H9 (cell line): Measurements from ENCODE around the gene LRPAP1. TPM values are rescaled to one million over a fixed set of nuclear protein-coding genes. Genes with fewer than 3 reads are reported as not detected.

Experiments used
- DNase-seq: peaks from one replicate; pipeline ENCODE4 v3.0.0-alpha.2; 2017
- H2AFZ ChIP-seq: one replicate; pipeline ENCODE4 v1.6.1; 2013; ENCODE audit warnings: mild to moderate bottlenecking, low read length, control low read depth, moderate library complexity
- H2AK5ac ChIP-seq: 2 replicates; pipeline ENCODE4 v1.6.1; 2013; ENCODE audit warnings: low read length, control low read depth, mixed read lengths; ENCODE audit not compliant: insufficient read length
- H2BK120ac ChIP-seq: one replicate; pipeline ENCODE4 v1.6.1; 2013; ENCODE audit warnings: low read depth, mild to moderate bottlenecking, low read length, control low read depth, inconsistent platforms; ENCODE audit not compliant: poor library complexity, severe bottlenecking
- H2BK12ac ChIP-seq: 2 replicates; pipeline ENCODE4 v1.6.1; 2013; ENCODE audit warnings: low read length, control low read depth, mixed read lengths, low read depth; ENCODE audit not compliant: insufficient read length
- H2BK15ac ChIP-seq: 2 replicates; pipeline ENCODE4 v1.6.1; 2013; ENCODE audit warnings: low read depth, low read length, control low read depth
- H2BK20ac ChIP-seq: one replicate; pipeline ENCODE4 v1.6.1; 2013; ENCODE audit warnings: low read depth, mild to moderate bottlenecking, low read length, control low read depth, inconsistent platforms; ENCODE audit not compliant: poor library complexity, severe bottlenecking
- H2BK5ac ChIP-seq: 2 replicates; pipeline ENCODE4 v1.6.1; 2013; ENCODE audit warnings: low read length, control low read depth, mixed read lengths; ENCODE audit not compliant: insufficient read length
- H3K14ac ChIP-seq: 2 replicates; pipeline ENCODE4 v1.6.1; 2013; ENCODE audit warnings: low read length, control low read depth; ENCODE audit not compliant: insufficient read depth
- H3K18ac ChIP-seq: 2 replicates; pipeline ENCODE4 v1.6.1; 2013; ENCODE audit warnings: low read depth, mild to moderate bottlenecking, mixed read lengths, low read length, control low read depth; ENCODE audit not compliant: insufficient read length
- H3K23ac ChIP-seq: 2 replicates; pipeline ENCODE4 v1.6.1; 2013; ENCODE audit warnings: low read length, control low read depth, mixed read lengths, low read depth; ENCODE audit not compliant: insufficient read length
- H3K23me2 ChIP-seq: 2 replicates; pipeline ENCODE4 v1.6.1; 2013; ENCODE audit warnings: low read depth, mild to moderate bottlenecking, mixed read lengths, low read length, control low read depth; ENCODE audit not compliant: insufficient read length, poor library complexity, severe bottlenecking
- H3K27ac ChIP-seq: 2 replicates; pipeline ENCODE4 v1.5.1; 2013; ENCODE audit warnings: low read length, control low read depth, mixed read lengths, low read depth; ENCODE audit not compliant: insufficient read length
- H3K27me3 ChIP-seq: 2 replicates; pipeline ENCODE4 v1.6.1; 2013; ENCODE audit warnings: low read length, control low read depth, inconsistent platforms; ENCODE audit not compliant: insufficient read depth
- H3K4ac ChIP-seq: 2 replicates; pipeline ENCODE4 v1.6.1; 2013; ENCODE audit warnings: low read depth, mild to moderate bottlenecking, control low read depth, inconsistent platforms, low read length, moderate library complexity
- H3K4me1 ChIP-seq: 2 replicates; pipeline ENCODE4 v1.6.1; 2013; ENCODE audit warnings: low read length, control low read depth, inconsistent platforms; ENCODE audit not compliant: insufficient read depth
- H3K4me2 ChIP-seq: 2 replicates; pipeline ENCODE4 v1.6.1; 2013; ENCODE audit warnings: low read length, control low read depth, mixed read lengths; ENCODE audit not compliant: insufficient read length, insufficient read depth
- H3K56ac ChIP-seq: 2 replicates; pipeline ENCODE4 v1.6.1; 2013; ENCODE audit warnings: low read depth, mild to moderate bottlenecking, mixed read lengths, low read length, control low read depth; ENCODE audit not compliant: insufficient read length
- H3K79me1 ChIP-seq: 2 replicates; pipeline ENCODE4 v1.6.1; 2013; ENCODE audit warnings: low read depth, mild to moderate bottlenecking, moderate library complexity, low read length, control low read depth, inconsistent platforms; ENCODE audit not compliant: insufficient read depth, poor library complexity, severe bottlenecking
- H3K79me2 ChIP-seq: 2 replicates; pipeline ENCODE4 v1.6.1; 2013; ENCODE audit warnings: low read length, control low read depth, inconsistent platforms; ENCODE audit not compliant: insufficient read depth
- H3K9ac ChIP-seq: 2 replicates; pipeline ENCODE4 v1.6.1; 2013; ENCODE audit warnings: low read length, control low read depth, mixed read lengths; ENCODE audit not compliant: insufficient read length; ENCODE audit errors: extremely low read depth
- H3K9me3 ChIP-seq: one replicate; pipeline ENCODE4 v1.6.1; 2013; ENCODE audit warnings: low read depth, low read length, inconsistent platforms; ENCODE audit not compliant: control insufficient read depth
- H3T11ph ChIP-seq: one replicate; pipeline ENCODE4 v1.6.1; 2013; ENCODE audit warnings: mild to moderate bottlenecking, low read length, control low read depth, inconsistent platforms
- H4K20me1 ChIP-seq: one replicate; pipeline ENCODE4 v1.6.1; 2013; ENCODE audit not compliant: control insufficient read depth, insufficient read length, insufficient read depth
- H4K5ac ChIP-seq: 2 replicates; pipeline ENCODE4 v1.6.1; 2013; ENCODE audit warnings: low read depth, mild to moderate bottlenecking, mixed read lengths, low read length, control low read depth; ENCODE audit not compliant: insufficient read length
- H4K8ac ChIP-seq: replicated peaks from 2 replicates; pipeline ENCODE4 v1.6.1; 2013; ENCODE audit warnings: low read length, control low read depth, mixed read lengths, low read depth; ENCODE audit not compliant: insufficient read length
- H4K91ac ChIP-seq: 2 replicates; pipeline ENCODE4 v1.6.1; 2013; ENCODE audit warnings: low read depth, mild to moderate bottlenecking, moderate library complexity, mixed read lengths, low read length, control low read depth; ENCODE audit not compliant: insufficient read length
- H3K27ac Mint-ChIP-seq, 3 experiments: 2 replicates in 2 of 3; 3 replicates in 1 of 3; pipeline ENCODE4 v1.8.0; 2020 to 2021; ENCODE audit warnings: mixed read lengths in 3 of 3, mild to moderate bottlenecking in 1 of 3, moderate library complexity in 1 of 3
- H3K27me3 Mint-ChIP-seq: 2 replicates; pipeline ENCODE4 v1.8.0; 2021; ENCODE audit warnings: low read depth, mild to moderate bottlenecking, moderate library complexity, mixed read lengths
- H3K36me3 Mint-ChIP-seq, 3 experiments: 2 replicates in 2 of 3; 3 replicates in 1 of 3; pipeline ENCODE4 v1.8.0; 2020 to 2021; ENCODE audit warnings: low read depth in 3 of 3, mixed read lengths in 3 of 3; ENCODE audit not compliant: insufficient read depth in 1 of 3
- H3K4me1 Mint-ChIP-seq, 2 experiments: 2 replicates each; pipeline ENCODE4 v1.8.0; 2020; ENCODE audit warnings: mixed read lengths in 2 of 2
- H3K4me3 Mint-ChIP-seq, 2 experiments: 2 replicates in 1 of 2; 3 replicates in 1 of 2; pipeline ENCODE4 v1.8.0; 2020 to 2021; ENCODE audit warnings: mild to moderate bottlenecking in 2 of 2, mixed read lengths in 2 of 2, moderate library complexity in 1 of 2
- H3K9me3 Mint-ChIP-seq, 2 experiments: 2 replicates in 1 of 2; 3 replicates in 1 of 2; pipeline ENCODE4 v1.8.0; 2020; ENCODE audit warnings: mild to moderate bottlenecking in 2 of 2, mixed read lengths in 2 of 2, moderate library complexity in 1 of 2
- WGBS: extraction: QIAGEN DNeasy Blood & Tissue Kit; methylation state at CpG from one replicate; pipeline ENCODE4 v1.1.7; 2013; ENCODE audit warnings: missing lambda C conversion rate, low lambda C conversion rate, mixed read lengths; ENCODE audit not compliant: insufficient read length; ENCODE audit errors: extremely low coverage; 5-methylcytosine and 5-hydroxymethylcytosine counted together
- total RNA-seq: library from RNA; stranded (reverse); gene quantifications from 2 replicates; pipeline ENCODE4 v1.2.1, GENCODE V29; 2021
- TF ChIP-seq, protein P1 (sequence below): fragments of 200-600 bp; sonication (generic); conservative IDR thresholded peaks from 3 replicates; pipeline ENCODE4 v1.8.0; 2021; ENCODE audit warnings: antibody characterized with exemption, mild to moderate bottlenecking

LRPAP1 gene
- total RNA-seq, 1 experiment from 2014 or later: 85.9 TPM

DNA sequence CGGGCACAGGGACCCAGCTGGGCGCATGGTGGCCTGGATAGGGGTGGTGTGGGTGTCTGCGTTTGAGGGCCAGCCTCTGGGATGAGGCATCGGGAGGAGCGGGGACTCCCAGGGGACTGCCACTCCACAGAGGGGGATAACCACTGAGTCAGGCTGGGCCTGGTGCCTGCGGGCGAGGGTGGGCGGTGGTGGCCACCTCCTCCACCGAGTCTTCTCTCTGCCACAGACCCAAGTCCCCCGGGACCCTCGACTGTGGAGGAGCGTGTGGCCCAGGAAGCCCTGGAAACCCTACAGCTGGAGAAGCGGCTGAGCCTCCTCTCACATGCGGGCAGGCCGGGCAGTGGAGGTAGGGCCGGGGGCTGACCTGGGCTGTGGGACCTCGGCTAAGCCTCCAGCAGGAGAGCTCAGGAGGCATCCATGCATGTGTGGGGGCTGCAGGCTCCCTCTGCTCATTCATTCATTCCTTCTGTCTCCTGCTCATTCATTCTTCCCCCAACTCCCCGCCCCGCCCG is 42.7 kb downstream of the LRPAP1 start:
- H3K36me3 Mint-ChIP-seq: no peaks in the 10 kb centered on the region; a peak in 1 of 7 replicates
- Histone ChIP-seq H3K27ac (no peak overlapping the region), H3K79me1 (no peaks in the 10 kb centered on the region), H3K27me3 (peaks cover 39% of the 10 kb centered on the region; the same call in 1 of the 2 replicates), H4K5ac (no peak overlapping the region), H3K18ac (no peak overlapping the region), H3K4me2 (no peak overlapping the region), H3T11ph (no peak overlapping the region), H3K23me2 (no peaks in the 10 kb centered on the region), H4K91ac (no peak overlapping the region), H4K8ac (no peak overlapping the region), H3K23ac (no peak overlapping the region), H2AFZ (no peak overlapping the region), H3K56ac (no peak overlapping the region), H2BK5ac (no peak overlapping the region), H2BK12ac (no peak overlapping the region), H3K9ac (no peak overlapping the region), H2BK15ac (no peak overlapping the region), H3K14ac (no peak overlapping the region; the same call in 1 of the 2 replicates), H3K79me2 (no peaks in the 10 kb centered on the region), H4K20me1 (peaks cover 4% of the 10 kb centered on the region), H3K4ac (no peak overlapping the region), H3K4me1 (no peaks in the 10 kb centered on the region), H2BK20ac (no peak overlapping the region), H3K9me3 (no peaks in the 10 kb centered on the region), H2AK5ac (no peak overlapping the region), H2BK120ac (no peak overlapping the region)
- TF ChIP-seq, protein P1, sequence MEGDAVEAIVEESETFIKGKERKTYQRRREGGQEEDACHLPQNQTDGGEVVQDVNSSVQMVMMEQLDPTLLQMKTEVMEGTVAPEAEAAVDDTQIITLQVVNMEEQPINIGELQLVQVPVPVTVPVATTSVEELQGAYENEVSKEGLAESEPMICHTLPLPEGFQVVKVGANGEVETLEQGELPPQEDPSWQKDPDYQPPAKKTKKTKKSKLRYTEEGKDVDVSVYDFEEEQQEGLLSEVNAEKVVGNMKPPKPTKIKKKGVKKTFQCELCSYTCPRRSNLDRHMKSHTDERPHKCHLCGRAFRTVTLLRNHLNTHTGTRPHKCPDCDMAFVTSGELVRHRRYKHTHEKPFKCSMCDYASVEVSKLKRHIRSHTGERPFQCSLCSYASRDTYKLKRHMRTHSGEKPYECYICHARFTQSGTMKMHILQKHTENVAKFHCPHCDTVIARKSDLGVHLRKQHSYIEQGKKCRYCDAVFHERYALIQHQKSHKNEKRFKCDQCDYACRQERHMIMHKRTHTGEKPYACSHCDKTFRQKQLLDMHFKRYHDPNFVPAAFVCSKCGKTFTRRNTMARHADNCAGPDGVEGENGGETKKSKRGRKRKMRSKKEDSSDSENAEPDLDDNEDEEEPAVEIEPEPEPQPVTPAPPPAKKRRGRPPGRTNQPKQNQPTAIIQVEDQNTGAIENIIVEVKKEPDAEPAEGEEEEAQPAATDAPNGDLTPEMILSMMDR: no peak
- peaks cover 18 to 45% of the 10 kb centered on the region in 2 experiments for H3K4me1 Mint-ChIP-seq
- no peak overlapping the region for H3K27ac Mint-ChIP-seq
- no peaks in the 10 kb centered on the region; a peak in 1 of 5 replicates for H3K9me3 Mint-ChIP-seq
- no peak overlapping the region for H3K4me3 Mint-ChIP-seq
- H3K27me3 Mint-ChIP-seq: peaks cover 96% of the 10 kb centered on the region
- 100% methylated on average over 3 of the region's 20 CpGs for WGBS
- no peak for DNase-seq
